Esophagus muscularis mucosa (tissue), 3 donors: Measurements from ENCODE around the gene LPXN.

Source experiments
- CTCF ChIP-seq, 3 experiments: fragments of 200-600 bp in 2 of 3; fragments of 450-650 bp in 1 of 3; sonication (generic) in 2 of 3; IDR thresholded peaks; one replicate each; pipeline ENCODE4 v1.5.1; 2017 to 2019; ENCODE audit warnings: antibody characterized with exemption in 3 of 3, mild to moderate bottlenecking in 2 of 3, moderate library complexity in 1 of 3
- POLR2A ChIP-seq: fragments of 450-650 bp; IDR thresholded peaks from one replicate; pipeline ENCODE4 v1.6.1; 2017; ENCODE audit warnings: antibody characterized with exemption, moderate library complexity, mild to moderate bottlenecking, low read depth

- TF ChIP-seq POLR2A (no peak), CTCF (IDR thresholded peaks at IDR 0.05) (no peak)
These were observed 2.5 kb upstream of the LPXN start for GRCh38 chr11:58578136-58578634.
